ENCODE measurements around the gene ST6GAL1. TPM values are rescaled to one million over a fixed set of nuclear protein-coding genes. Genes with fewer than 3 reads are reported as not detected.
"Not testable (repeated sequence)": the region's sequence is repeated elsewhere in the genome, so short reads cannot be mapped to it uniquely, and the experiment has no call there.

ST6GAL1 gene
- total RNA-seq, 6 donors from 2014 or later = 72.6 to 141 (median 93.3) TPM

DNA sequence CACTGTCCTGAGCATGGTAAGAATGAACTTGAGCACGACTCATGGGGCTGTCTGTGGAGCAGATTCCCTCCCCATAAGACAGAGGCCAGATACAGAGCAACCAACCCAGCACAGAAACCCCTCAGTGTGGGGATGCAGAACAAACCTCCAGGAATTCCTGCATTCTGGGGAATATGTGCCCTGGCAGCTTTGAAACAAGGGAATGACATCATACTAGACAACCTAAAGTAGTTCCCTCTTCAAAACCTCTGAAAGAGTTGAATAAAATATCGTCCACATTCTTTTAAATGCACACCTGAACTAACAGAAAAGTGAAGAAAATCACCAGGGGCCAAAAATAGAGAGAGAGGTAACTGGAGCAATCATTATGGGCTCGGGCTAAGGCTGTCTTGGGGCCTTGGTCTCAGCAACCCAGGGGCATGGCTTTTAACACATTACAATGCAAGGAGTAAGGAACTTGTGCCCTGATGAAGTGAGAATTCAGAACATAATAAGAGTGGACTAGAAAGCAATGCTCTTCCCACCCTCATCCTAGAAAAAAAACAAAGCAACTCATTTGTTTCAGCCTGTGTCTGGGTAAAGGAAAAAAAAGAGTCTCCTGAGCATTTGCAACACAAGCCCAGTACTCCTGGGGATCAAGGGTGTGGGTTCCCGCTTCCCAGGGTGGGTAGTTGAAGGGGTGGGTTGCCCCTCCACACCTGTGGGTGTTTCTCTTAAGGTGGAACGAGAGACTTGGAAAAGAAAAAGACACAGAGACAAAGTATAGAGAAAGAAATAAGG, 43.9 kb upstream of the ST6GAL1 start:
- 87 to 90% methylated on average over 5 of the region's 5 CpGs for WGBS, 2 donors
- Histone ChIP-seq H3K27ac (no peak overlapping the region), H3K4me3 (no peak overlapping the region), H3K36me3 (no peaks in the 10 kb centered on the region), H3K9me3 (no peaks in the 10 kb centered on the region), H3K27me3 (no peaks in the 10 kb centered on the region), H3K4me1 (peaks cover 0 to 3% (median 1%) of the 10 kb centered on the region in 4 donors)
- ATAC-seq (ENCODE audit: low FRiP score in 2 of 2) (no peak), DNase-seq (no peak)
- TF ChIP-seq POLR2A (IDR thresholded peaks at IDR 0.05) (no peak), EP300 (IDR thresholded peaks at IDR 0.05) (no peak), POLR2AphosphoS5 (IDR thresholded peaks at IDR 0.05) (no peak)
- TF ChIP-seq, protein P1, sequence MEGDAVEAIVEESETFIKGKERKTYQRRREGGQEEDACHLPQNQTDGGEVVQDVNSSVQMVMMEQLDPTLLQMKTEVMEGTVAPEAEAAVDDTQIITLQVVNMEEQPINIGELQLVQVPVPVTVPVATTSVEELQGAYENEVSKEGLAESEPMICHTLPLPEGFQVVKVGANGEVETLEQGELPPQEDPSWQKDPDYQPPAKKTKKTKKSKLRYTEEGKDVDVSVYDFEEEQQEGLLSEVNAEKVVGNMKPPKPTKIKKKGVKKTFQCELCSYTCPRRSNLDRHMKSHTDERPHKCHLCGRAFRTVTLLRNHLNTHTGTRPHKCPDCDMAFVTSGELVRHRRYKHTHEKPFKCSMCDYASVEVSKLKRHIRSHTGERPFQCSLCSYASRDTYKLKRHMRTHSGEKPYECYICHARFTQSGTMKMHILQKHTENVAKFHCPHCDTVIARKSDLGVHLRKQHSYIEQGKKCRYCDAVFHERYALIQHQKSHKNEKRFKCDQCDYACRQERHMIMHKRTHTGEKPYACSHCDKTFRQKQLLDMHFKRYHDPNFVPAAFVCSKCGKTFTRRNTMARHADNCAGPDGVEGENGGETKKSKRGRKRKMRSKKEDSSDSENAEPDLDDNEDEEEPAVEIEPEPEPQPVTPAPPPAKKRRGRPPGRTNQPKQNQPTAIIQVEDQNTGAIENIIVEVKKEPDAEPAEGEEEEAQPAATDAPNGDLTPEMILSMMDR (IDR thresholded peaks at IDR 0.05) = no peak

DNA sequence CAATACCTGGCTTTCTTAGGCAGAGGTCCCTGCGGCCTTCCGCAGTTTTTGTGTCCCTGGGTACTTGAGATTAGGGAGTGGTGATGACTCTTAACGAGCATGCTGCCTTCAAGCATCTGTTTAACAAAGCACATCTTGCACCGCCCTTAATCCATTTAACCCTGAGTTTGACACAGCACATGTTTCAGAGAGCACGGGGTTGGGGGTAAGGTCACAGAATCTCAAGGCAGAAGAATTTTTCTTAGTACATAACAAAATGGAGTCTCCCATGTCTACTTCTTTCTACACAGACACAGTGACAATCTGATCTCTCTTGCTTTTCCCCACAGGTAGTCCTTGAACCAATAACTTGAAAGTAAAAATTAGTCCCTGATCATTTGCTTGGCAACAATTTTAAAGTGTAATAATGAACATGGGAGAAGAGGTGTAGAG, 42.8 kb upstream of the ST6GAL1 start:
- not testable (repeated sequence) for DNase-seq; H3K9me3 ChIP-seq; H3K4me3 ChIP-seq; H3K4me1 ChIP-seq; H3K27me3 ChIP-seq; H3K36me3 ChIP-seq; H3K27ac ChIP-seq; ATAC-seq (ENCODE audit: low FRiP score in 2 of 2)
- WGBS, 2 donors = 83% methylated on average over 2 of the region's 5 CpGs; no CpG with 5 or more reads in 1 of the 2 donors

DNA sequence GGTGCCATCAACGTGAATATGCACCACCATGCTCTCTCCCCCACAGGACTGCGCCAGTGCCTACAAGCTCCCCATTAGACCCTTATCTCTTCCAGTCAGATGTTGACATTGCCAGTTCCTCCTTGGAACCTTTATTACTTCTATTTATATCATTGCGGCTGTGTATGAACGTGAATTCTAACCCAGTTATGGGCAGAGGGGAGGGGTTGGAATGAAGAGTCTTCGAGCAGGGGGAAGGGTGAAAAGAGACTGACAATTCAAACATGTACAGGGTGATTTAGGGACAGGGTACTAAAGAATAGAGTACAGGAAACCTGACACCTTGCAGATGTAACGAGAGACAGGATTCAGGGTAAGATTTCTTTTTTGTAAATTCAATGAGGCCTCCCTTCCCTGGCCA, 41.8 kb upstream of the ST6GAL1 start:
- DNase-seq (no peak), ATAC-seq (ENCODE audit: low FRiP score in 2 of 2) (no peak)
- no peak overlapping the region for H3K27ac ChIP-seq
- peaks cover 0 to 3% (median 1%) of the 10 kb centered on the region in 4 donors for H3K4me1 ChIP-seq
- no peaks in the 10 kb centered on the region for H3K9me3 ChIP-seq
- H3K27me3 ChIP-seq = no peaks in the 10 kb centered on the region
- WGBS, 2 donors = 19 to 20% methylated on average over 6 of the region's 6 CpGs
- TF ChIP-seq EP300 (IDR thresholded peaks at IDR 0.05) = no peak
- TF ChIP-seq, protein P1 (IDR thresholded peaks at IDR 0.05) = no peak
- no peak for TF ChIP-seq POLR2A (IDR thresholded peaks at IDR 0.05)
- TF ChIP-seq POLR2AphosphoS5 (IDR thresholded peaks at IDR 0.05) = no peak
- no peak overlapping the region for H3K4me3 ChIP-seq
- no peaks in the 10 kb centered on the region for H3K36me3 ChIP-seq

DNA sequence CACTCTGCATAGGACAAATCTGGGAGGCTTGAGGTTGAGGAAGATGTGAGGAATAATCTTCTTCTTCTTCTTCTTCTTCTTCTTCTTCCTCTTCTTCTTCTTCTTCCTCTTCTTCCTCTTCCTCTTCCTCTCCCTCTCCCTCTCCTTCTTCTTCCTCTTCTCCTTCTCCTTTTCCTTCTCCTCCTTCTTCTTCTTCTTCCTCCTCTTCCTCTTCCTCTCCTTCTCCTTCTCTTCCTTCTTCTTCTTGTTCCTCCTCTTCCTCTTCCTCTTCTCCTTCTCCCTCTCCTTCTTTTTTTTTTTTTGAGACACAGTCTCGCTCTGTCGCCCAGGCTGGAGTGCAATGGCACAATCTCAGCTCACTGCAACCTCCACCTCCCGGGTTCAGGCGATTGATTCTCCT, 40.6 kb upstream of the ST6GAL1 start:
- H3K4me3 ChIP-seq; ATAC-seq (ENCODE audit: low FRiP score in 2 of 2); DNase-seq; H3K9me3 ChIP-seq; H3K27me3 ChIP-seq; H3K27ac ChIP-seq; H3K36me3 ChIP-seq; H3K4me1 ChIP-seq: not testable (repeated sequence)
- WGBS, 2 donors = 93 to 99% methylated on average over 4 of the region's 4 CpGs

DNA sequence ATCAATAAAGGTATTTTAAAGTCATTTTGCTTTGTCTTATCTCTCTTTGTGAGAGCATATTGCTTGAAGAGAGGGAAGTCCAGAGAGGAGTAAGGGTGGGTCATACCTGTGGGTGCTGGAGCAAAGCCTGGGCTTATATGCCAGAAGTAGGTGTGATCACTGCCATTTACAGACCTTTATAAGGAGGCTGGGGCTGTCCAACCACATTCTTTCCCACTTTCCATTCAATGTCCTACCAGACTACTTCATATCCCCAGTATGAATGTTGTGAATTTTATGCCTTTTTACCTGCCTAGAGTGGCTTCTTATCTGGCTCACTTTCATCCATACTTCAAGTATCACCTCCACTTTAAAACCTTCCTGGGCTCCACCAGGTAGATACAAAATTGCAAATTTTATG, 39.4 kb upstream of the ST6GAL1 start:
- no peaks in the 10 kb centered on the region for H3K36me3 ChIP-seq
- no peaks in the 10 kb centered on the region for H3K27me3 ChIP-seq
- H3K27ac ChIP-seq = no peak overlapping the region
- DNase-seq (no peak), ATAC-seq (ENCODE audit: low FRiP score in 2 of 2) (no peak)
- peaks cover 0 to 3% (median 1%) of the 10 kb centered on the region in 4 donors for H3K4me1 ChIP-seq
- TF ChIP-seq POLR2AphosphoS5 (IDR thresholded peaks at IDR 0.05) = no peak
- TF ChIP-seq, protein P1 (IDR thresholded peaks at IDR 0.05) = no peak
- TF ChIP-seq POLR2A (IDR thresholded peaks at IDR 0.05) = no peak
- TF ChIP-seq EP300 (IDR thresholded peaks at IDR 0.05) = no peak
- H3K4me3 ChIP-seq = no peak overlapping the region
- H3K9me3 ChIP-seq = no peaks in the 10 kb centered on the region

DNA sequence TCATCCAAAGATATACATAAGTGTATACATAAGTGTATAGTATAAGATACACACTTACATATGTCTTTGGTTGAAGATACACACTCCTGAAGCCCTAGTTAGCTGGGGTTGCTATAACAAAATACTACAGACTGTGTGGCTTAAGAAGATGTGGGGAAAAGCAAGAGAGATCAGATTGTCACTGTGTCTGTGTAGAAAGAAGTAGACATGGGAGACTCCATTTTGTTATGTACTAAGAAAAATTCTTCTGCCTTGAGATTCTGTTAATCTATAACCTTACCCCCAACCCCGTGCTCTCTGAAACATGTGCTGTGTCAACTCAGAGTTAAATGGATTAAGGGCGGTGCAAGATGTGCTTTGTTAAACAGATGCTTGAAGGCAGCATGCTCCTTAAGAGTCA, 37.3 kb upstream of the ST6GAL1 start:
- H3K27ac ChIP-seq; H3K27me3 ChIP-seq; H3K9me3 ChIP-seq; DNase-seq; H3K4me1 ChIP-seq; ATAC-seq (ENCODE audit: low FRiP score in 2 of 2); H3K36me3 ChIP-seq; H3K4me3 ChIP-seq: not testable (repeated sequence)
- WGBS, 2 donors = 100% methylated on average over 1 of the region's 2 CpGs; no CpG with 5 or more reads in 1 of the 2 donors

All from upper lobe of left lung (tissue), 6 donors.